ENCODE data around the gene BEGAIN.

GRCh38 chr14:100593751-100594624 lies 6.8 kb upstream of the BEGAIN start:
- TF ChIP-seq CTCF (IDR thresholded peaks at IDR 0.05 in 4 of 5, conservative IDR thresholded peaks at IDR 0.05 in 1 of 5) (no peak), POLR2A (IDR thresholded peaks at IDR 0.05) (no peak)

Data from gastrocnemius medialis (tissue), 4 donors.